WI38 (cell line): ENCODE measurements around the gene TXN.

Source experiments
- H3K4me3 ChIP-seq: 2 replicates; pipeline ENCODE4 v1.5.1; 2011; ENCODE audit warnings: low read depth, mild to moderate bottlenecking, control low read depth, low read length
- TF ChIP-seq, protein P1 (sequence below): IDR thresholded peaks from 2 replicates; pipeline ENCODE4 v1.5.1; 2012; ENCODE audit warnings: low read depth, mild to moderate bottlenecking, control low read depth, low read length

The TXN gene

DNA sequence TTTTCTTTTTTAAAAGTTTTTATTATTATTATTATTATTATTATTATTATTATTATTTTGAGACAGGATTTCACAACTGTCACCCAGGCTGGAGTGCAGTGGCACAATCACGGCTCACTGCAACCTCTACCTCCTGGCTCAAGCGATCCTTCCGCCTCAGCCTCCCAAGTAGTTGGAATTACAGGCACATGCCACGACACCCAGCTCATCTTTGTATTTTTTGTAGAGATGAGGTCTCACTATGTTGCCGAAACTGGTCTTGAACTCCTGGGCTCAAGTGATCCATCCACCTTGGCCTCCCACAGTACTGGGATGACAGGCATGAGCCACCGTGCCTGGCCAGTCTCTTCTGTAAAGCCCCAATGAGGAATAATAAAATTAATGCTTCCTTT, 31.0 kb upstream of the TXN start:
- TF ChIP-seq, protein P1, sequence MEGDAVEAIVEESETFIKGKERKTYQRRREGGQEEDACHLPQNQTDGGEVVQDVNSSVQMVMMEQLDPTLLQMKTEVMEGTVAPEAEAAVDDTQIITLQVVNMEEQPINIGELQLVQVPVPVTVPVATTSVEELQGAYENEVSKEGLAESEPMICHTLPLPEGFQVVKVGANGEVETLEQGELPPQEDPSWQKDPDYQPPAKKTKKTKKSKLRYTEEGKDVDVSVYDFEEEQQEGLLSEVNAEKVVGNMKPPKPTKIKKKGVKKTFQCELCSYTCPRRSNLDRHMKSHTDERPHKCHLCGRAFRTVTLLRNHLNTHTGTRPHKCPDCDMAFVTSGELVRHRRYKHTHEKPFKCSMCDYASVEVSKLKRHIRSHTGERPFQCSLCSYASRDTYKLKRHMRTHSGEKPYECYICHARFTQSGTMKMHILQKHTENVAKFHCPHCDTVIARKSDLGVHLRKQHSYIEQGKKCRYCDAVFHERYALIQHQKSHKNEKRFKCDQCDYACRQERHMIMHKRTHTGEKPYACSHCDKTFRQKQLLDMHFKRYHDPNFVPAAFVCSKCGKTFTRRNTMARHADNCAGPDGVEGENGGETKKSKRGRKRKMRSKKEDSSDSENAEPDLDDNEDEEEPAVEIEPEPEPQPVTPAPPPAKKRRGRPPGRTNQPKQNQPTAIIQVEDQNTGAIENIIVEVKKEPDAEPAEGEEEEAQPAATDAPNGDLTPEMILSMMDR, result no peak
- H3K4me3 ChIP-seq, result no peak overlapping the region

DNA sequence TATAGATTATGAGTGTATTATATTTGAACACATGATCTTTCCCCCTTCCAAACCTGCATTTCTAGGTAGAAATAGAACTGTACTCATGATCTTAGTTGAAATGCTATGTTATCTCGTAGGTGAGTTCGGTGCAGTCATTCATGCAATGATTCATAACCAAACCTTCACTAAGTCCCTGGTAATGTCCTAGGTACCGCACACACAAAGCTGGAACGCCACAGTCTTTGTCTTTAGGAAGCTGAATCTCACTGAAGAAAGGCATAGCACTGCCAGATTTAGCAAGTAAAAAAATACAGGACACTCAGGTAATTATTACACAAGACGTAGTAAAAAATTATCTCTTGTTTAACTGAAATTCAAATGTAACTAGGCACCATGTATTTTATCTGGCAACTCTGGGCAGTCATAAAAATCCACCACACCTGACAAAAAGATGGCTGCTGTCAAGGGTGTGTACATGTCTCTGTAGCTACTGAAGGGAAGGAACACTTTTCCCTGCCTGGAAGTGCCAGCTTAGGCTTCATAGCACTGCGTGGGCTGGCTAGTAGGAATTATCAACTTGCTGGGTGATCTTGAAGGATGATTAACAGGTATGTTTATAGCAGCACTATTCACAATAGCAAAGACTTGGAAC, 28.0 kb upstream of the TXN start:
- H3K4me3 ChIP-seq, result no peak overlapping the region
- TF ChIP-seq, protein P1, result no peak

- TF ChIP-seq, protein P1, result no peak
Observed at GRCh38 chr9:110283751-110284150, 27.4 kb upstream of the TXN start.

GRCh38 chr9:110282739-110283081, 26.4 kb upstream of the TXN start:
- no peak overlapping the region for H3K4me3 ChIP-seq
- TF ChIP-seq, protein P1, result no peak

More at GRCh38 chr9:110283751-110284150, 27.4 kb upstream of the TXN start:
- no peak overlapping the region for H3K4me3 ChIP-seq

DNA sequence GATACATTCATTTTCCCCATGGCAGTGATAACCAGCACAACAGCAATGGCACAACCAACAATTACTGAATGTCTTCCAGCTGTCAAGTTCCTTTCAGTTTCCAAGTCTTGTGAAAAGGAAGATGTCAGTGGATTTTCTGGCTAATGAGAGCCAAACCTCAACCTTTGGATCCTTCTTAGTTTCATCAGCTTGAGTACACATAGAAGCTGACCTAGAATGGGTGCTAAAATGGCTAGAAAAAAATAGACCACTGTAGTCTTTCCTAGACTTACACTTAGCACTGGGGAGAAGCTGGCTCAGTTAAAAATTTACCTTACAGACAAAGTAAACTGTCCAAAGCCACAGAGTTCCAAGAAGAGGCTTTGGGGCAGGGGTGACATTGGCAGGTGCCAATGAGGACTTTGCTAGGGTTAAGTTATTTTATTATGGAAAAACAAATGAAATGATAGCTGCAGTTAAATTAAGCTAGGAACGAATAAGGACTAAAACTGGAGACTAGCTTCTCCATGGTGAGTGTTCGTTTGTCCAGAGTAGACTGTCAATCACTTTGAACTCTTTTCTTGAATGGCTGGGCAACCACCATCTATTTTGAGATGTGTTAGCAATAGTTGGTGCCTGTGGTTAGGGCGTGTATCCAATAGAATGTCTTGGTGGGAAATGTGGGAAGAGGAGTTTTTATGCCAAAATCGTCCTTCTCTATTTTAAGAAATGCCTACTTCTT, 25.9 kb upstream of the TXN start:
- TF ChIP-seq, protein P1, result no peak
- H3K4me3 ChIP-seq, result no peak overlapping the region

DNA sequence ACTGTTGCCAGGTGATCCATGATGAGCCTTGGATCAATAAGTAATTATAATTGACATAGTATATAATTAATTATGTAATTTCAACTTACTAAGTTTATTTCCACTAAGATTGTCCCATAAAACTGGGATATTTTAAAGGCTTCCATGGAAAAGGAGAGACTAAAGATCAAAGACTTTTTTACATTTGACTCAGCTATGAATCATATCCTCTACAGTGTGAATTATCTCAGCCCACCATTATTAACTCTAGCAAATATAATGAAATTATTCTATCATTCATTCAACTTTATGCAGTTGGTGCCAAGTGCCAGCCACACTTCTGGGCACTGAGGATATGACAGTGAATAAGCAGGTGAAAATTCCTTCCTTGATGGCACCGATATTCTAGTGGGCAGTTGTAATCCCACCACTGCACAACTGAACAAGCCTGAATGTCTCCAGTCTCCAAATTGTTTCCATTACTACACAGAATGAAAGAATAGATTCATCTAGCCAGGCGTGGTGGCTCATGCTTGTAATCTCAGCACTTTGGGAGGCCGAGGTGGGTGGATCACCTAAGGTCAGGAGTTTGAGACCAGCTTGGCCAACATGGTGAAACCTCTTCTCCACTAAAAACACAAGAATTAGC, 21.9 kb upstream of the TXN start:
- TF ChIP-seq, protein P1, result no peak
- no peak overlapping the region for H3K4me3 ChIP-seq

DNA sequence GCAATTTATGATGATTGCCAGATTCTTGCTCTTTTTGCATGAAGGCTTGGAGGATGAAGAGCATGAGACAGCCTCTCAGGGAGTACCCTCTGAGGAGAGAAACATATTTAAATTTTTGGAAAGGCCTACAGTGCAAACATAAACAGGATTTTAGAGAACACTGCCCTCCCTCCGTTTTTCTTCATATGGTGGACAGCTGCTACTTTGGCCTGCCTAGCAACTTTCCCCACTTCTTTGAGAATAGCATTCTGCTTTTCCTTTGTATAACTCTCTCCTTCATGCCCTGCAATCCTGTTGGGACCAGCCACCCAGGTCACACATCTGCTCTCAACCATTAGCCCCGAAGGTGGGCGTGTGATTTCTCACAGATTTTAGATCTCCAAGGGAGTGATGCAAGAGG, 20.5 kb upstream of the TXN start:
- TF ChIP-seq, protein P1, result no peak
- no peak overlapping the region for H3K4me3 ChIP-seq
